ENCODE results near the gene USP17L28.
"Not testable (repeated sequence)": the region's sequence is repeated elsewhere in the genome, so short reads cannot be mapped to it uniquely, and the experiment has no call there.

USP17L28 gene

GRCh38 chr4:9348593-9348992, at the start of gene USP17L28:
Gene USP17L28, plus strand, starts transcription at chr4:9348893. Its CDS starts 0 bp downstream, at chr4:9348893.
- not testable (repeated sequence) for DNase-seq (ENCODE audit: low read depth)

- not testable (repeated sequence) for DNase-seq (ENCODE audit: low read depth)
Measured at GRCh38 chr4:9324191-9324590, 24.5 kb upstream of the USP17L28 start.

- DNase-seq (ENCODE audit: low read depth), result not testable (repeated sequence)
Measured at GRCh38 chr4:9324865-9325264, 23.8 kb upstream of the USP17L28 start, which contains the start of gene USP17L24. Gene USP17L24, plus strand, starts transcription at chr4:9325165. Its CDS starts 0 bp downstream, at chr4:9325165.

- not testable (repeated sequence) for DNase-seq (ENCODE audit: low read depth)
Measured at GRCh38 chr4:9329611-9330010, 19.1 kb upstream of the USP17L28 start, which contains the start of gene USP17L25. Gene USP17L25, plus strand, starts transcription at chr4:9329911. Its CDS starts 0 bp downstream, at chr4:9329911.

GRCh38 chr4:9334358-9334757, 14.3 kb upstream of the USP17L28 start, which contains the start of gene USP17L26:
Gene USP17L26, plus strand, starts transcription at chr4:9334658. Its CDS starts 0 bp downstream, at chr4:9334658.
- DNase-seq (ENCODE audit: low read depth), result not testable (repeated sequence)

GRCh38 chr4:9339103-9339502, 9.6 kb upstream of the USP17L28 start, which contains the start of gene USP17L5:
Gene USP17L5, plus strand, starts transcription at chr4:9339403. Its CDS starts 0 bp downstream, at chr4:9339403.
- not testable (repeated sequence) for DNase-seq (ENCODE audit: low read depth)

GRCh38 chr4:9343848-9344247, 4.8 kb upstream of the USP17L28 start, which contains the start of gene USP17L27:
Gene USP17L27, plus strand, starts transcription at chr4:9344148. Its CDS starts 0 bp downstream, at chr4:9344148.
- not testable (repeated sequence) for DNase-seq (ENCODE audit: low read depth)

GRCh38 chr4:9350866-9351265, 2.2 kb downstream of the USP17L28 start:
- DNase-seq (ENCODE audit: low read depth), result not testable (repeated sequence)

GRCh38 chr4:9353338-9353737, 4.6 kb downstream of the USP17L28 start, which contains the start of gene USP17L29:
Gene USP17L29, plus strand, starts transcription at chr4:9353638. Its CDS starts 0 bp downstream, at chr4:9353638.
- not testable (repeated sequence) for DNase-seq (ENCODE audit: low read depth)

GRCh38 chr4:9362829-9363228, 14.1 kb downstream of the USP17L28 start, which contains the start of gene USP17L30:
Gene USP17L30, plus strand, starts transcription at chr4:9363129. Its CDS starts 0 bp downstream, at chr4:9363129.
- not testable (repeated sequence) for DNase-seq (ENCODE audit: low read depth)

GRCh38 chr4:9379881-9380280, 31.2 kb downstream of the USP17L28 start:
- not testable (repeated sequence) for DNase-seq (ENCODE audit: low read depth)

- not testable (repeated sequence) for DNase-seq (ENCODE audit: low read depth)
Measured at GRCh38 chr4:9381012-9381534, 32.4 kb downstream of the USP17L28 start.

- DNase-seq (ENCODE audit: low read depth), result no peak
Measured at GRCh38 chr4:9384126-9384525, 35.4 kb downstream of the USP17L28 start.

- not testable (repeated sequence) for DNase-seq (ENCODE audit: low read depth)
Measured at GRCh38 chr4:9389001-9389400, 40.3 kb downstream of the USP17L28 start.
